HCT116 (cell line): ENCODE results near the gene AGBL1.

ENCODE experiments used
- MAX ChIP-seq: IDR thresholded peaks from 2 replicates; pipeline ENCODE4 v1.6.1; 2012
- POLR2A ChIP-seq: IDR thresholded peaks from 2 replicates; pipeline ENCODE4 v1.7.0; 2011; ENCODE audit warnings: borderline replicate concordance; ENCODE audit not compliant: insufficient read depth, insufficient read length; ENCODE audit errors: extremely low read depth

DNA sequence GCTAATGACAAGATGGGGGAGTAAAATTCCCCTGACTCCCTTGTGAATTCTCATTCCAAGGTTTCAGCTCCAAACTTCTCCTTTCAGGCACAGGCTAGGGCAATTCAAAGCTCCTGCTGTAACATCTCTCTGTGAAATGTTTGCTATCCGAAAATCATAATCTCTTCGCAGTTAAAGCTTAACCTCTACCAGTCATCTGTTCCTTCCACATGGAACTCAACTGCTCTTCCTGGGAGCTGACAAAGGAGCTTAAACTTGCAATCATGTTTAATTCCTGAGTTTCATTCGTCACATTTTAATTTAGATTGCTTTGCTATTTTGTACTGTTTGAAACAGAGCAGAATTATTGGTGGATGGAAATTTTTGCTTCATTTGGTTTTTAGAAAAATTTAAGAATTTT lies 328.6 kb downstream of the AGBL1 start:
- TF ChIP-seq POLR2A = no peak
- TF ChIP-seq MAX = no peak
